ENCODE data around the gene CDH23.

CDH23 gene

DNA sequence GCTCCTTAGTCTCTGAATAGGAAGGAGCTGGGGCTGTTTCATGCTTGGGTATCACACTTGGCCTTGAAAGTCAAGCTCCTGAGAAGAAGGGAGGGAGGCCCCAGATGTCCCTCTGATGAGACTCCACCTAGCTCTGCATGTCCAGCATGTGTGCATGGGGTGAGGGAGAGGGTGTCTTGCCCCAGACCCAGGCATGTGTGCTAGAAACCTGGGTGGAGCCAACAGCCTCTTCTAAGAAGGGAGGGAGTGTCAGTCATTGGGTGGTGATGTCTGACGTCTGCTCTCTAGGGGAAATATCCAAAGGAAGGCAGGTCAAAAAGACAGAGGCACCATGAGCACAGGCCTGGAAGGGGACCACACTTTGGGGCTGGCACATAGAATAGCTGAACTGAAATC, 159.0 kb downstream of the CDH23 start:
- DNase-seq (ENCODE audit: low read depth, low spot score): no peak
- H3K4me3 ChIP-seq (ENCODE audit: low read depth, low read length): no peak overlapping the region
- ChIA-PET CTCF (interaction anchor here (7.4 kb wide), 1 partner anchor 14 kb away, joined by 55 read pairs; no protein-coding TSS in a partner anchor), POLR2A (no interaction called here)
- TF ChIP-seq, protein P1, sequence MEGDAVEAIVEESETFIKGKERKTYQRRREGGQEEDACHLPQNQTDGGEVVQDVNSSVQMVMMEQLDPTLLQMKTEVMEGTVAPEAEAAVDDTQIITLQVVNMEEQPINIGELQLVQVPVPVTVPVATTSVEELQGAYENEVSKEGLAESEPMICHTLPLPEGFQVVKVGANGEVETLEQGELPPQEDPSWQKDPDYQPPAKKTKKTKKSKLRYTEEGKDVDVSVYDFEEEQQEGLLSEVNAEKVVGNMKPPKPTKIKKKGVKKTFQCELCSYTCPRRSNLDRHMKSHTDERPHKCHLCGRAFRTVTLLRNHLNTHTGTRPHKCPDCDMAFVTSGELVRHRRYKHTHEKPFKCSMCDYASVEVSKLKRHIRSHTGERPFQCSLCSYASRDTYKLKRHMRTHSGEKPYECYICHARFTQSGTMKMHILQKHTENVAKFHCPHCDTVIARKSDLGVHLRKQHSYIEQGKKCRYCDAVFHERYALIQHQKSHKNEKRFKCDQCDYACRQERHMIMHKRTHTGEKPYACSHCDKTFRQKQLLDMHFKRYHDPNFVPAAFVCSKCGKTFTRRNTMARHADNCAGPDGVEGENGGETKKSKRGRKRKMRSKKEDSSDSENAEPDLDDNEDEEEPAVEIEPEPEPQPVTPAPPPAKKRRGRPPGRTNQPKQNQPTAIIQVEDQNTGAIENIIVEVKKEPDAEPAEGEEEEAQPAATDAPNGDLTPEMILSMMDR (IDR thresholded peaks at IDR 0.05; ENCODE audit: insufficient read depth, low read length, missing control alignments): no peak

DNA sequence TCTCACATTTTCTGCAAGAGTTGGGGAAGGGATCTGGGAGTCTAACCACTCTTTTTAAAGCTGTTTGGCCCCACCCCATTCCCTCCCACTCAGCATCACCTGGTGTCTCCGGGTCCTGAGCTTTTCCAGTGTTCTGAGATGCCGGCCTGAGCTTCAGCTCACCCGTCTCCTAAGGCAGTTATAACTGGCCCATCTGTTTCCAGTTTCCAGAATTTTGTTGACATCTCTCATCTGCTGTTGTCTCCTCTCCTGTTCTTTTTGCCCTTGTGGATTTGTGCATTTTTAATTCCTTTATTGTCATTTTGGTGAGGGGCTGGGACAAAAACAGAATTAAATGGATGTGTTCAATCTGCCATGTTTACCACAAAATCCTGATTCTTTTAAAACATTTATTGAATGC, 162.3 kb downstream of the CDH23 start:
- no peak for DNase-seq (ENCODE audit: low read depth, low spot score)
- TF ChIP-seq, protein P1 (IDR thresholded peaks at IDR 0.05; ENCODE audit: insufficient read depth, low read length, missing control alignments): no peak
- H3K4me3 ChIP-seq (ENCODE audit: low read depth, low read length): no peak overlapping the region
- ChIA-PET CTCF (interaction anchor here (7.4 kb wide), 1 partner anchor 11 kb away, joined by 55 read pairs; no protein-coding TSS in a partner anchor), POLR2A (no interaction called here)

GRCh38 chr10:71561003-71561574, 164.4 kb downstream of the CDH23 start:
- CTCF ChIA-PET: interaction anchor here (1.2 to 1.4 kb wide), 2 partner anchors 10 to 49 kb away, joined by 3 to 10 read pairs; no protein-coding TSS in a partner anchor
- POLR2A ChIA-PET: no interaction called here
- H3K4me3 ChIP-seq (ENCODE audit: low read depth, low read length): no peak overlapping the region
- TF ChIP-seq, protein P1 (IDR thresholded peaks at IDR 0.05; ENCODE audit: insufficient read depth, low read length, missing control alignments): no peak
- DNase-seq (ENCODE audit: low read depth, low spot score): no peak

DNA sequence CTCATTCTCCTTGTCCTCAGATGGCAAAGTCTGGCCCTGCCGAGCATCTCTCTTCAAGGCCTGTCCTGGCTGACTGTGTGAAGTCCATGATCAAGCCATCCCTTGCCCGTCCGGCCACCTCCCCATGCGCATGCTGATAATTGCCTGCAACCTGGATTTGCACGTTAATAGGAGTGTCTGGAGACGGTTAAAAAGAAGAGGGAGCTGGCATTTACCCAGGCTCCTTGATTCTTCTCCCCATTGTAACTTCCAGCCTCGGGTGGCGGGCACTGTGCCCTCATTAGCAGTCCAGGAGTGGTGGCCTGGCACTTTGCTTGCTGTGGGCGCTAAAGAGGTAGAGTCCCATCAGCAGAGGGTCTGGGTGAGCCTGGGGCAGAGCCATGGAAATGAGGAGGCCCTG, 165.5 kb downstream of the CDH23 start:
- CTCF ChIA-PET: interaction anchor here (1.2 to 1.4 kb wide), 2 partner anchors 9 to 48 kb away, joined by 3 to 10 read pairs; no protein-coding TSS in a partner anchor
- TF ChIP-seq, protein P1 (IDR thresholded peaks at IDR 0.05; ENCODE audit: insufficient read depth, low read length, missing control alignments): no peak
- POLR2A ChIA-PET: no interaction called here

GRCh38 chr10:71562904-71563303, 166.2 kb downstream of the CDH23 start:
- no peak for DNase-seq (ENCODE audit: low read depth, low spot score)
- H3K4me3 ChIP-seq (ENCODE audit: low read depth, low read length): no peak overlapping the region
- CTCF ChIA-PET: no interaction called here
- POLR2A ChIA-PET: no interaction called here
- TF ChIP-seq, protein P1 (IDR thresholded peaks at IDR 0.05; ENCODE audit: insufficient read depth, low read length, missing control alignments): no peak

More for the DNA sequence above, 165.5 kb downstream of the CDH23 start:
- no peak for DNase-seq (ENCODE audit: low read depth, low spot score)
- H3K4me3 ChIP-seq (ENCODE audit: low read depth, low read length): no peak overlapping the region

- no peak overlapping the region for H3K4me3 ChIP-seq (ENCODE audit: low read depth, low read length)
- ChIA-PET POLR2A (no interaction called here), CTCF (interaction anchor here (2.2 to 10.6 kb wide), 2 partner anchors 15 to 247 kb away, joined by 6 to 243 read pairs; partner anchors contain the start of gene SLC29A3)
- no peak for DNase-seq (ENCODE audit: low read depth, low spot score)
- TF ChIP-seq, protein P1 (IDR thresholded peaks at IDR 0.05; ENCODE audit: insufficient read depth, low read length, missing control alignments): no peak
These were observed 167.6 kb downstream of the CDH23 start for GRCh38 chr10:71564194-71564820.
